Hematopoietic multipotent progenitor cell treated with erythropoietin and hydrocortisone succinate and interleukin-3 and kit ligand, for 6 days (in vitro differentiated cells): ENCODE results near the gene ATG10.
"Not testable (repeated sequence)": the region's sequence is repeated elsewhere in the genome, so short reads cannot be mapped to it uniquely, and the experiment has no call there.

Experiments
- DNase-seq: peaks from one replicate; pipeline ENCODE4 v3.0.0-alpha.2; 2015

The ATG10 gene

DNA sequence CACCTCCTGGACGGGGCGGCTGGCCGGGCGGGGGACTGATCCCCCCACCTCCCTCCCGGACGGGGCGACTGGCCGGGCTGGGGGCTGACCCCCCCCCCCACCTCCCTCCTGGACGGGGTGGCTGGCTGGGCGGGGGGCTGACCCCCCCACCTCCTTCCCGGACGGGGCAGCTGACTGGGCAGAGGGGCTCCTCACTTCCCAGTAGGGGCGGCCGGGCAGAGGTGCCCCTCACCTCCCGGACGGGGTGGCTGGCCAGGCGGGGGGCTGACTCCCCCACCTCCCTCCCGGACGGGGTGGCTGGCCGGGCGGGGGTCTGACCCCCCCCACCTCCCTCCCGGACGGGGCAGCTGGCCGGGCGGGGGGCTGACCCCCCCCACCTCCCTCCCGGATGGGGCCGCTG, 11.3 kb downstream of the ATG10 start:
- DNase-seq: not testable (repeated sequence)

DNA sequence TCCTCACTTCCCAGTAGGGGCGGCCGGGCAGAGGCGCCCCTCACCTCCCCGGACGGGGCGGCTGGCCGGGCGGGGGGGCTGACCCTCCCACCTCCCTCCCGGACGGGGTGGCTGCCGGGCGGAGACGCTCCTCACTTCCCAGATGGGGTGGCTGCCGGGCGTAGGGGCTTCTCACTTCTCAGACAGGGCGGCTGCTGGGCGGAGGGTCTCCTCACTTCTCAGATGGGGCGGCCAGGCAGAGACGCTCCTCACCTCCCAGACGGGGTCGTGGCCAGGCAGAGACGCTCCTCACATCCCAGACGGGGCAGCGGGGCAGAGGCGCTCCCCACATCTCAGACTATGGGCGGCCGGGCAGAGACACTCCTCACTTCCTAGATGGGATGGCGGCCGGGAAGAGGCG, 11.7 kb downstream of the ATG10 start:
- not testable (repeated sequence) for DNase-seq

DNA sequence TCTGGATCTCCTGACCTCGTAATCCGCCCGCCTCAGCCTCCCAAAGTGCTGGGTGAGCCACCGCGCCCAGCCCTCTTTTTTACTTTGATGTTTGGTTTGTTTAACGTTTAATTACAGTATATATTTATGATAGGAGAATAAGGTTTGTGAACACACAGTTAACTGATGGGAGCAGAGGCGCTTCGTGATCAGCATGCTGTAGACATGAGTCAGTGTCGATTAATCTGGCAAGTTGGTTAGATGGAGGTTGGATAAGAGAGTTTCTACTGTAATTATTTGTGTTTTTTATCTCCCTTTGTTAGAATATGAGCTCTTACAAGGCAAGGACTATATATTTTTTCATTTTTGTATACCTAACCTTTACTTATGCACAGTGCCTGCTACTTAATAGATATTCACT, 14.3 kb downstream of the ATG10 start:
- DNase-seq: no peak

DNA sequence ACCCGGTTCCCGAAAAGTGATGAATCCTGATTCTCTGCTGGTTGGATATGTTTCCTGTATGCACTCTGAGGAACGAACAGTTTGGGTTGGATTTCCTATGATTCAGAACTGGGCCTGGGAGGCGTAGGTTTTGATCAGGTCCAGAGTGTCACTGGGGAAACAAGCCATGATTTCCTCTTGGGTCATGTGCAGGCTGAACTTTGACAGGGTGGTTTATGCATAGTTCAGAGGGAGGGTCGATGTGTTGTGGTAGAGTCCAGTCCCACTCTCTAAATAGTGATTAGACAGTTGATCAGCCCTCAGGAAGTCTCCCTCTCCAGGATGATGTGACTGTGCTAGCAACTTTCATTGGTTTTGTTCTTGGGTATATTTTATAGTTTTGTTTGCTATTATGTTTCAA, 17.4 kb downstream of the ATG10 start:
- no peak for DNase-seq

DNA sequence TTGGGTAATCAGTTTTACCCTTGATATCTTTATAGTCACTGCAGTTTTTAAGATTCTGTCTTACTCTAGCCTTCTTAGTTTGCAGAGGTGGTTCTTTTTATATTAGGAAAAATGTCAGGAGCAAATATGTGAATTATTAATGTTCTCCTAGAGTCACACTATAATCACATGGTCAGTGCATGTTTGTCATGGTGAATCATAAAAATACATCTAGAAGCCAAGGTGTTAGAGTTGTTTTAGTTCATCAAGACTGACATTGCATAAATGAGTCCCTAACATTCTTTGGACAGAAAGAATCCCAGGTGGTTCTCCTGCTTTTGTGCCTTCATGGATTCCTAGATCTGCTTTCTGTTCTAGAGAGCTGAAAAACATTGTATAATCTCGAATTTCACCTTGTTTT, 22.9 kb downstream of the ATG10 start:
- no peak for DNase-seq

DNA sequence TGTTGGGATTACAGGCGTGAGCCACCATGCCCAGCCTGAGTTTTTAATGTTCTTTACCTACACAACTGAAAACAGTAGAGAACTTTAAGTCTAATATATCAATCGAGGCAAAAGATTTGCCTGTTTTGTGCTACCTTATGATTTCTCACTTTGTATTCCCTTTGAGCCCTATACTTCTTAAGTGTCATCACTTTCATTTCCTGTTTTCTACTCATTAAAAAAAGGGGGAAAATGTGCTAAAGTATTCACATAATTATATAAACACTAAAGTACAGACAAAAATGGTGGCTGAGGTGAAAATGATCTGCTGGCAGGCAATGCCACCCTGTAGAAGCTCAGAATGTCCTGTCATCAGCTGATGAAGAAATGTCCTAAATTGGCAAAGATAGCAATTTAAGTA, 23.6 kb downstream of the ATG10 start:
- no peak for DNase-seq

DNA sequence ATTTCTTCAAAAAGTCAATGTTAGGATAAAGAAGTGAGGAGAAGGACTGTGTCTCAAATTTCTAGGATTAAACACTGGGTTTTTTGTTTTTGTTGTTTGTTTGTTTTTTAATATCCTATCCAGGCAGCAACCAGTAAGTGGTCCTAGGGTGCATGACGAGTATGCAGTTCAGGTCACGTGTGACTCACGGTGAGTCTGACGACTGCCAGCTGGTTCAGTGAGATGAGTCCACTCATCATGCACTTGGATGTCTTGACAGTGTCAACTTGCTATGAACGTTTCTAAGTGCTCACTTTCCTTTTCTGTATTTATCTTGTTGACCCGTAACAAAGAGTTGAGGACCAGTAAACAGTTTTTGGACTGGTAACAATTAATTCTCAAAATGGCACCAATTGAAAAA, 32.7 kb downstream of the ATG10 start:
- DNase-seq: no peak

DNA sequence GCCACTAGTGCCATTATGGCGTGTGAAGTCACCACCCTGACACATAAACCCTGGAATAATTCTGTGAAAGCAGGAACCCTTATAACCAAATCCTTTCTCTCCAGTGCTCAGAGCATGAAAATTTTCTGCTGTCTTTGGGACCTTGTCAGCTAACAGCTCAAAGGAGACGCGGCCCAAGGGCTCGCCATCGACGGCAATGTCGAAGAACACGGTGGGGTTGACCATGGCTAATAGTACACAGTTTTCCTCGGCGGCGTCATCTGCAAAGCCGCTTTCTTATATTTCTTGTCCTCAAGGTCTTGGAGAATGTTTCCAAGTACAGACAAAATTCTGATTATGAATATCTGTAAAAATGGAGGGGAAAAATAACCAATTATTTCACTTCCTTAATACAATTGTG, 38.0 kb downstream of the ATG10 start:
- not testable (repeated sequence) for DNase-seq

DNA sequence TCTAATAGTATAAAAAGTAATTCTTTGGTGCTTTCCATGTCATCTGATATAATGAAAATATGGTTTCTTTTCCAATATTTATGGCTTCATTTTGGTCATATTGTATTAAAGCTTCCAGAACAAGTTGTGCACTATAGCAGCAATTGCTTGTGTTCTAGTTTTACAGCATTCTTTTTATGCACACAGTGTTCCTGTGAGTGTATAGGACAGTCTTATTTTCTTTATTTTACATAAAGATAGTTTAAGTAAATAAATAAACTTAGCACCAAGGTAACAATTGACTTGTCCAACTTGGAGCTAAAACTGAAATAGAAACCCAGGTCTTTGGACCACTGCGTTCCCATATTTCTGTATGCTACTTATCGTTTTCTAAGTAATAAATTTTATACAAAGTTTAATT, 38.9 kb downstream of the ATG10 start:
- DNase-seq: no peak

DNA sequence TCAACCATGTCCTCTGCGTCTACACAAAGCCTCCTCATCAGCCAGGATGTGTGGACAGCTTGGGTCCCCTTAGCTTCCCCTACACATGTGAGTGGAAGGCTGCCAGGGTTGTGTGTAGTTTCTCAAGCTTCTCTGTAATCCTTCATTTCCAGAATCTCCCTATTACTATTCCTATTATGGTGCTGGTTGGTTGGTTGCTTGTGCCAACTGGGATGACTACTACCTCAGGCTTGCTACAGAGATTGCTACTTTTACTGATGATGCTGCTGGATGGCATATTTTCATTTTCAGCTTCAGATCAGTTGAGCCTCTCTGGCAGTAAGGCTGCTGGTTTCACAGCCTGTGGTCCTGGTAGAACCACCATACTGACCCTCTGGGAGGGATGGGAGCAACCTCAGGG, 39.9 kb downstream of the ATG10 start:
- DNase-seq: no peak

DNA sequence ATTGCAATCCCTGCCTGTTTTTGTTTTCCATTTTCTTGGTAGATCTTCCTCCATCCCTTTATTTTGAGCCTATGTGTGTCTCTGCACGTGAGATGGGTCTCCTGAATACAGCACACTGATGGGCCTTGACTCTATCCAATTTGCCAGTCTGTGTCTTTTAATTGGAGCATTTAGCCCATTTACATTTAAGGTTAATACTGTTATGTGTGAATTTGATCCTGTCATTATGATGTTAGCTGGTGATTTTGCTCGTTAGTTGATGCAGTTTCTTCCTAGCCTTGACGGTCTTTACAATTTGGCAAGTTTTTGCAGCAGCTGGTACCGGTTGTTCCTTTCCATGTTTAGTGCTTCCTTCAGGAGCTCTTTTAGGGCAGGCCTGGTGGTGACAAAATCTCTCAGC, 42.8 kb downstream of the ATG10 start:
- DNase-seq: not testable (repeated sequence)

DNA sequence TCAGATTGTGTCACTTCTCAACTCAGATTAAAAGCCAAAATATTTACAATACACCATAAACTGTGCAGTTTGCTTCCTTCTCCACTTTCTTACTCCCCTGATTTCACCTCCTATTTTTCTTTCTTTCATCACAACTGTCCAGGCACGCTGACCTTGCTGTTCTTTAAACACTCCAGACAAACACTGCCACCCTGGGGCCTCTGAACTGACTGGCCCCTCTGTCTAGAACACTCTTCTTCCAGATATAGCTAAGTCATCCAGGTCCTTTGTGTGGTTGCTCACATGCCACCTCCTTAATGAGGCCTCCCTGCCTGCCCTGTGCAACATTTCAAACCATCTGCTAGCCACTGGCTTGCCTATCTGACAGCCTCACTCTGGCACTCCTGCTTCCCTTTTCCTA, 46.6 kb downstream of the ATG10 start:
- peak; percentile 90 for DNase-seq

DNA sequence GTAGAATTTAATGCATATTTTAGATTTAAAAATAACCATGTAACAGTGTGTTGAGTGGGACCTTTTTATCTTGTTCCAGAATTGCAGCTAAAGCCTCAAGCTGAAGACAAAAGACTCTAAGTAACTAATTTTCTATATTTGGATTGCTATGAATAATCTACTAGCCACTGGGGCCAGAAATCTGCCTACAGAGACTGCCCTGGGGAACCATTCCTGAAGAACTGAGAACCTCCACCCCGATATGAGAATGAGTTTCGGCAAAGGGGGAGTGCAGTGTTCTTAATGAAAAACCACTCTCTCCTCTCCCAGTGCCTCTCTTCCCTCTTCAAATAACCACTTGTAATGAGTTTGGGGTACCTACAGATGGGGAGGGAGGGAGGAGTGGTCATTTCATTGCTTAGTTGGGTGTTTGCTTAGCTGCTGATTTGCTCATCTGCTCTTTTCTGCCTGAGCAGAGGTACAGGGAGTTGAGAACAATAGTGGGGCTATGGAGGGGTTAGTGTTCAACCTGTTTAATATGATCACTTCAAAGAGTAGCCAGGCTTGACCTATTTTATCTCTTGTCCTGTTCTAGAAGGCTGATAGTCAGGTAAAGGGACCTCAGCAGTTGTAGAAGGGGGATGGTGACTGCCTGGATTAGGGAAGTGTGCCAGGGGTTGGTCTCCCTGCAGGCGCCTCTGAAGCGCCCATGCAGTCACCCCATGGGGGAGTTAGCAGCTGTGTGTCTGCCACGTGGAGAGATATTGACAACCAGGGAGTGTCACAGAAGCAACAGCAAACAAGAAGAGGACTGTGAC, 47.7 kb downstream of the ATG10 start:
- DNase-seq: peak; percentile 52

DNA sequence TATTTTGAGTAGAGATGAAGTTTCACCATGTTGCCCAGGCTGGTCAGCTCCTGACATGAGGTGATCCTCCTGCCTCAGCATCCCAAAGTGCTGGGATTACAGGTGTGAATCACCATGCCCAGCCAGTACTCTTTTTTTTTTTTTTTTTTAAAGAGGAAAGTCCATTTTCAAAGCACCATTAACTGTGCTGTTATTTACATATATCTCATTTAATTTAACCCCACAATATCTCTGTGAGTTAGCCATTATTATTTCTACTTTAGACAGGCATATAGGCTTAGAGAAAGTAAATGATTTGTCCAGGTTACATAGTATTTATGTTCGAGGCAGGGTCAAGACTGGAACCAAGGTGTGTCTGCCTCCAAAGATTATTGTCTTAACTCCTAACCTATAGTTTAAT, 50.7 kb downstream of the ATG10 start:
- DNase-seq: no peak

DNA sequence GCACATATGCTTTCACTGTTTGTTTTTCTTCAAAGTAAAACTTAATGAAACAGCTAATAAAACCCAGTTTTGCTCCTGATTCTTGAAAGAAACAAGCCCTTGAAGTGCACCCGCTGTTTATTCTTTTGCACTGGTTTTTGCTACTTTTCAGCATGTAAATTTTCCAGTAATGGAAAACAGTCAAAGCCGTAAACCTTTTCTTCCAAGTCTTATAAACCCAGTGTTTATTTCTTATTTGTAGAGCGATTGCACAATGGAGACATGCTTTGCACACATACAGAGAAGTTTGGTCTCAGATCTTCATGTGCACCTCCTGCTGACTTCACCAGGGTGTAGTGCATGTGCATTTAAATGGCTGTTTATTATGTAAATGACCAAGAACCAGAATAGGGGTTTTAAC, 51.8 kb downstream of the ATG10 start:
- peak; percentile 13 for DNase-seq

DNA sequence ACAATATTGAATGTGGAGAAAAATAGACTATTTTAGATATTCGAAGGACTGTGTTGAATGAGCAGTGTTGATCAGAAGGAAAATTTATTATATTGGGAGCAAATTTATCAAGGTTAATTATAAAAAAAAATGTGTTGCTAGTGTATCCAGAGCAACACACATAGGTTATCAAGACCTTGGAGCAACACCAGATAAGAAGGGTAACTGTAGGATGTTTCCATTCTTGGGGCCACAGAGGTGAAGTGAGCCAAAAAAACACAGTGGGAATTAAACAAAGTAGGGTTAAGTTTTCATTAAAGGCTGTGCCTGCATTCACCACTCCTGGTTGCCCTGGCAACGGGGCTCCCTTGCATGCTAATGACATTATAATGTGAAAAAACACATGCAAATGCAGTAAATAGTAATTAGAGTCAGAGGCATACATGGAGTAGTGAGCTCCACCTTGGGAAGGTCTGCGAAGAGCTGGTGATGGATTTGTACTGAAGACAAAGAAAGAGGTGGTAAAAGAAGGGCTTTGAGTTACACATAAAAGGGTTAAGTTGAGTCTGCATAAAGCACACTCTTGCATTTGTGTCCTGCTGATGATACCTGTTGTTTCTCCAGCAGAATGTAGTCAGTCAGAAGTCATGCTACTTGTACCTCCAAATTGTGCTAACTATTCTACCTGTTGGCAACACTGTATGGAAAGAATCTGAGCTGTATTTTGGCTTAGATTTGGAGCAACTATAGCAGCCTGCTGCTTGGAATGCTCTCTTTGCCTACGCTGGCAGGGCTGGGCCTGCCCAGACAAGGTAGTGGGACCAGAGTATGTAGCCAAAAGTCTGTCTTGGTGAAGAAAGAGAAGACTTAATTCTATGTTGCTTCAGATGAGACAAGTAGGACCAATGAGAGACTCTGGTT, 59.6 kb downstream of the ATG10 start:
- DNase-seq: no peak

DNA sequence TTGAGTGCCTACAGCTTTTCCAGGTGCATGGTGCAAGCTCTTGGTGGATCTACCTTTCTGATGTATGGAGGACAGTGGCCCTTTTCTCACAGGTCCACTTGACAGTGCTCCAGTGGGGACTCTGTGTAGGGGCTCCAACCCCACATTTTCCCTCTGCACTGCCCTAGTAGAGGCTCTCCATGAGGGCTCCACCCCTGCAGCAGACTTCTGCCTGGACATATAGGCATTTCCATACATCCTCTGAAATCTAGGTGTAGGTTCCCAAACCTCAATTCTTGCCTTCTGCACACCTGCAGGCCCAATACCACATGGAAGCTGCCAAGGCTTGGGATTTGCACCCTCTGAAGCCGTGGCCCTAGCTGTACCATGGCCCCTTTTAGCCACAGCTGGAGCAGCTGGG, 71.1 kb downstream of the ATG10 start:
- not testable (repeated sequence) for DNase-seq

DNA sequence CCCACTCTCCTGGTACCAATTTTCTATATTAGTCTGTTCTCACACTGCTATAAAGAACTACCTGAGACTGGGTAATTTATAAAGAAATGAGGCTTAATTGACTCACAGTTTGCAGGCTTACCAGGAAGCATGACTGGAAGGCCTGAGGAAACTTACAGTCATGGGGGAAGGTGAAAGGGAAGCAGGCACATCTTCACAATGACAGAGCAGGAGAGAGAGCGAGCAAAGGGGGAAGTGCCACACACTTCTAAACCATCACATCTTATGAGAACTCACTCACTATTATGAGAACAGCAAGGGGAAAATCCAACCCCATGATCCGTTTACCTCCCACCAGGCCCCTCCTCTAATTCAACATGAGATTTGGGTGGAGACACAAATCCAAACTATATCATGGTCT, 72.2 kb downstream of the ATG10 start:
- peak; percentile 14 for DNase-seq

DNA sequence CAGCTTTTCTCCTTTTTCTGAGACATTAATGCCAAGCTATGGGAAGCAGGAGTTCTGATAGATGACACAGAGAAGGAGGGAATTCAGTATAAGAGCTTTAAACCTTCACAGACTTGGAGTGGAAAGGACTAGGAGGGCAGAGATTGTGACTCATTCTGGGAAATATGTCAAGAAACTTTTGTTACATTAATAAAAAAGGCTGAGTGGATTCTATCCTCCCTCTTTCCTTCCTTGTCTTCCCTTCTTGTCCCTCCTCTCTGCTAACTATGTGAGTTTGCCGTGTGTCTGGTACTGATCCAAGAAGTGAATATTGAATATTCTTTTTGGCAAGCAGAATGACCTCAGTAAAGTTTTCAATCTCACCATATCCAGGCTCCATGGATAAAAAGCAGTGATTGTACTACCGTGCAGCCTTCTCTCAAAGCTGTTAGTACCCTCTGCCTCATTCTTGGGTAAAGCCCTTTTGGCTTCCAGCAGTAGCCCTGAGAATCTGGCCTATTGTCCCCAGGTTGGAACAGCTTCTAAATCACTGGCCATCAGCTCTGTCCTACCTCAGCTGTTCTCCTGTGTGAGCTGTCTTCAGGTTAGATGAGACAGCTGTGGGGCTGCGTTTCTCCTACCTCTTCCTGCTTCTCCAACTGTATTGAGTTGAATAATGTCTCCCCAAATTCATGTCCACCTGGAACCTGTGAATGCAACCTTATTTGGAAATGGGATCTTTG, 73.9 kb downstream of the ATG10 start:
- DNase-seq: no peak

DNA sequence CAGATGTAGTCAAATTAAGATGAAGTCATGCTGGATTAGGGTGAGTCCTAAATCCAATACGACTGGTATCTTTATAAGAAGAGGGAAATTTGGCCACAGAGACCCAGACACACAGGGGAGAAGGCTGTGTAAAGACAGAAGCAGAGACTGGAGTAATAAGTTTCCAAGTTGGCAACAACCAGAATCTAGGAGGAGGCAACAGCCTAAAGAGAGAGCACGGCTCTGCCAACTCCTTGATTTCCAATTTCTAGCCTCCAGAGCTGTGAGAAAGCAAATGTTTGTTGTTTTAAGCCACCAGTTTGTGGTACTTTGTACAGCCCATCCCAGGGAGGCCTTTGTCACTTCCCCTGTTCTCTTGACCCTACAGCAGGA, 74.4 kb downstream of the ATG10 start:
- no peak for DNase-seq

DNA sequence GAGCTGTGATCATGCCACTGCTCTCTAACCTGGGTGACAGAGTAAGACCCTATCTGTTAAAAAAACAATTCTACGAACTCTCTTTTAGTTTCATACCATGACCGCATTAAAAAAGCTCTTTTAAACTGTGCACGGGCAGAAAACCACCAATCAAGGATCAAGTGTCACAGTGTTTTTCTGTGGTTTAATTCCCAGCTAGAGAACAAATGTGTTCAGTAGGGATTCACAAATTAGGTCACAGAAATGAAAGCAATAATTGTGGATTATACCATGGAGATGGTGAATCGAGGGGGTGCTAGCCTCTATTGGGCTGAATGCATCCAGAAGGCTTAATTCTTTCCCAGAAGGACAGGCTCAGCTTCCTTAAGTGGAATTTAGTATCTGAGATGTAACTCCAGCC, 79.1 kb downstream of the ATG10 start:
- DNase-seq: no peak

DNA sequence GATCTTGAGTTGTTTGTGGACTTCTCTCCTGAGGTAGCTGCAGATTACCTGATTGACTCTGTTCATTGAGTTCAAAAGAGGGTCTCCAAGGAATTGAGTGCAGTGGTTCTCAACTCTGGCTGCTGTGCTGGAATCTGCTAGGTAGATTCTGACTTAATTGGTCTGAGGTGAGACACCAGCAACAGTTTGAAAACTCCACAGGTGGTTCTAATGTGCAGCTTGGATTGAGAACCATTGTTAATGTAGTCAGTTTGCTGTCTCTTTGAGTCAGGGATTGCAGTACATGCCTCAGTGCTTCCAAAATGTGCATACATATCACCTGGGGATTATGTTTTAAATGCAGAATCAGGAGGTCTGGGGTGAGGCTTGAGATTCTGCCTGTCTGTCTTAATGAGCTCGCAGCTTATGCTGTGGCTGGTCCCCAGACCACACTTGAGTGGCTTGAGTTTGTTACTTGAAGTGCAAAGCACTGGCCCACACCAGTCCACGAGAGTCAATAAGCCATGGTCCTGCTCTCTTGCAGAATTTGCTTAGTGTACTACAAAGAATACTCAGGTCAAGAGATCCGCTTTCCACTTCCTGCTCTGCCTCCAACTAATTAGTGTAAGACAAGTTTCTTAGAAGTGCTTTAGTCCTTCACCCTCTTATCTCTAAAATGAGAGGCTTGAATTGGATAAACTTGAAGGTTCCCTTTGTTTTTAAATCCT, 82.3 kb downstream of the ATG10 start:
- DNase-seq: no peak

DNA sequence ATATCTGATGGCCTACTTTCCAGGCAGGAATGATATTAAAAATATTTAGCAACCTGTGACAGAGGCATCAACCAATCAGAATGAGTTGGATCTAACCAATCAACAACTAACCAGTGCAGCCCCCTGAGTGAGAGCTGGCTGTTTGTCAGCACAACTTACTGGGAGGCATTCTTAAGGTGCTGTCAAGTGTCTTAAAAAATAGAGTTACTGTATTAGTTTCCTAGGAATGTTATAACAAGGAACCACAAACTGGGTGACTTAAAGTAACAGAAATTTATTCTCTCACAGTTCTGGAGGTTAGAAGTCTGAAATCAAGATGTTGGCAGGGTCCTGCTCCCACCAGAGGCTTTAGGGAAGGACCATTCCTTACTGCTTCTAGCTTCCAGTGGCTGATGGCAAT, 85.2 kb downstream of the ATG10 start:
- no peak for DNase-seq
